Hepatocyte (in vitro differentiated cells): ENCODE results near the gene CDK5R2. TPM values are rescaled to one million over a fixed set of nuclear protein-coding genes. Genes with fewer than 3 reads are reported as not detected.
A peak's percentile ranks its signal among the peaks of the same experiment; 100 is the strongest.

Source experiments
- DNase-seq: peaks from one replicate; pipeline ENCODE4 v3.0.0-alpha.2; 2016; ENCODE audit warnings: low spot score
- H2AFZ ChIP-seq: fragments of 200-600 bp; sonication (generic); 2 replicates; pipeline ENCODE4 v1.6.0; 2016; ENCODE audit warnings: antibody characterized with exemption, mild to moderate bottlenecking
- H3K27ac ChIP-seq: fragments of 200-600 bp; sonication (generic); 2 replicates; pipeline ENCODE4 v1.5.1; 2016; ENCODE audit warnings: mild to moderate bottlenecking
- H3K27me3 ChIP-seq: fragments of 200-600 bp; sonication (generic); 2 replicates; pipeline ENCODE4 v1.6.1; 2016
- H3K36me3 ChIP-seq: fragments of 200-600 bp; sonication (generic); replicated peaks from 2 replicates; pipeline ENCODE4 v1.5.1; 2016; ENCODE audit warnings: low read depth; ENCODE audit not compliant: insufficient read depth
- H3K4me1 ChIP-seq: fragments of 200-600 bp; sonication (generic); 2 replicates; pipeline ENCODE4 v1.5.1; 2016; ENCODE audit warnings: mild to moderate bottlenecking, moderate library complexity; ENCODE audit not compliant: insufficient read depth
- H3K4me2 ChIP-seq: fragments of 200-600 bp; sonication (generic); 2 replicates; pipeline ENCODE4 v1.6.0; 2016
- H3K4me3 ChIP-seq: fragments of 200-600 bp; sonication (generic); 2 replicates; pipeline ENCODE4 v1.5.1; 2016; ENCODE audit warnings: mild to moderate bottlenecking
- H3K79me2 ChIP-seq: fragments of 200-600 bp; sonication (generic); 2 replicates; pipeline ENCODE4 v1.6.0; 2017; ENCODE audit warnings: mild to moderate bottlenecking
- H3K9me2 ChIP-seq: fragments of 200-600 bp; sonication (generic); replicated peaks from 2 replicates; pipeline ENCODE4 v1.6.0; 2017; ENCODE audit warnings: mild to moderate bottlenecking; ENCODE audit not compliant: insufficient read depth
- H3K9me3 ChIP-seq: fragments of 200-600 bp; sonication (generic); 2 replicates; pipeline ENCODE4 v1.5.1; 2016; ENCODE audit warnings: low read depth, mild to moderate bottlenecking
- H4K20me1 ChIP-seq: fragments of 200-600 bp; sonication (generic); 2 replicates; pipeline ENCODE4 v1.6.0; 2016; ENCODE audit warnings: mild to moderate bottlenecking; ENCODE audit not compliant: insufficient read depth, poor library complexity, severe bottlenecking
- CTCF ChIP-seq: fragments of 200-600 bp; sonication (generic); IDR thresholded peaks from 2 replicates; pipeline ENCODE4 v1.5.1; 2016; ENCODE audit warnings: antibody characterized with exemption, mild to moderate bottlenecking; ENCODE audit not compliant: poor library complexity
- EZH2 ChIP-seq: fragments of 200-600 bp; sonication (generic); IDR thresholded peaks from 2 replicates; pipeline ENCODE4 v1.6.1; 2016; ENCODE audit warnings: antibody characterized with exemption, mild to moderate bottlenecking, borderline replicate concordance
- EZH2phosphoT487 ChIP-seq: fragments of 200-600 bp; sonication (generic); IDR thresholded peaks from one replicate; pipeline ENCODE4 v1.6.1; 2018; ENCODE audit warnings: antibody characterized with exemption, mild to moderate bottlenecking, low read depth, moderate library complexity; ENCODE audit not compliant: unreplicated experiment, severe bottlenecking
- WGBS: methylation state at CpG from one replicate; pipeline ENCODE4 v1.1.6; 2016; ENCODE audit warnings: low lambda C conversion rate; ENCODE audit errors: missing lambda C conversion rate; 5-methylcytosine and 5-hydroxymethylcytosine counted together
- polyA plus RNA-seq: library from polyadenylated mRNA; unstranded; fragments of >200 nt; fragmentation: Nextera tagmentation; extraction: Ambion mirVana; gene quantifications from 2 replicates; pipeline ENCODE4 v1.2.1, GENCODE V29; 2016
- total RNA-seq: library from RNA; depleted of rRNA; stranded (reverse); fragments of >200 nt; gene quantifications from 2 replicates; pipeline ENCODE4 v1.2.3, GENCODE V29; 2014

CDK5R2 gene
- total and polyA plus RNA-seq, 2 experiments from 2014 or later: 0.37 TPM; not detected in 1

- H3K4me3 ChIP-seq: no peak overlapping the region
- peaks cover 12% of the 10 kb centered on the region for H3K4me1 ChIP-seq
- H3K27ac ChIP-seq: no peak overlapping the region
- H3K9me2 ChIP-seq: no peaks in the 10 kb centered on the region
- no peak for DNase-seq
- no peak overlapping the region for H2AFZ ChIP-seq
- H4K20me1 ChIP-seq: no peaks in the 10 kb centered on the region
- no peaks in the 10 kb centered on the region for H3K79me2 ChIP-seq
- no peak for TF ChIP-seq CTCF
- TF ChIP-seq EZH2: no peak
- H3K36me3 ChIP-seq: no peaks in the 10 kb centered on the region
- WGBS: 21% methylated on average over 5 of the region's 6 CpGs
- H3K27me3 ChIP-seq: peaks cover 99% of the 10 kb centered on the region
- H3K4me2 ChIP-seq: no peak overlapping the region
- no peaks in the 10 kb centered on the region for H3K9me3 ChIP-seq
Measured at GRCh38 chr2:218990612-218991011, 31.1 kb downstream of the CDK5R2 start.

- peaks cover 12% of the 10 kb centered on the region for H3K4me1 ChIP-seq
- peak; percentile 53 for DNase-seq
- H3K9me2 ChIP-seq: no peaks in the 10 kb centered on the region
- H3K4me2 ChIP-seq: no peak overlapping the region
- H3K36me3 ChIP-seq: no peaks in the 10 kb centered on the region
- H3K79me2 ChIP-seq: no peaks in the 10 kb centered on the region
- H3K9me3 ChIP-seq: no peaks in the 10 kb centered on the region
- H3K27ac ChIP-seq: no peak overlapping the region
- H4K20me1 ChIP-seq: no peaks in the 10 kb centered on the region
- TF ChIP-seq EZH2 (peak; percentile 41), EZH2phosphoT487 (no peak), CTCF (no peak)
- H2AFZ ChIP-seq: no peak overlapping the region
- 9% methylated on average over 13 of the region's 13 CpGs for WGBS
- peaks cover 96% of the 10 kb centered on the region for H3K27me3 ChIP-seq
- no peak overlapping the region for H3K4me3 ChIP-seq
Measured at GRCh38 chr2:218991674-218992168, 32.3 kb downstream of the CDK5R2 start.

- Histone ChIP-seq H4K20me1 (no peaks in the 10 kb centered on the region), H3K9me3 (no peaks in the 10 kb centered on the region), H3K79me2 (no peaks in the 10 kb centered on the region), H3K27ac (no peak overlapping the region), H3K4me1 (peaks cover 12% of the 10 kb centered on the region), H2AFZ (no peak overlapping the region), H3K9me2 (no peaks in the 10 kb centered on the region), H3K36me3 (no peaks in the 10 kb centered on the region), H3K27me3 (peaks cover 91% of the 10 kb centered on the region), H3K4me2 (no peak overlapping the region), H3K4me3 (no peak overlapping the region)
- WGBS: 36% methylated on average over 7 of the region's 7 CpGs
- no peak for DNase-seq
- TF ChIP-seq EZH2phosphoT487: no peak
- TF ChIP-seq CTCF: no peak
- TF ChIP-seq EZH2: no peak
Measured at GRCh38 chr2:218992196-218992595, 32.7 kb downstream of the CDK5R2 start.

GRCh38 chr2:218992703-218993344 lies 33.4 kb downstream of the CDK5R2 start:
- no peak overlapping the region for H3K4me3 ChIP-seq
- peak overlapping the region; percentile 92 for H3K4me2 ChIP-seq
- TF ChIP-seq EZH2phosphoT487 (no peak), CTCF (no peak), EZH2 (no peak)

More at GRCh38 chr2:218992703-218993344, 33.4 kb downstream of the CDK5R2 start:
- Histone ChIP-seq H3K79me2 (no peaks in the 10 kb centered on the region), H2AFZ (no peak overlapping the region), H3K9me2 (no peaks in the 10 kb centered on the region), H3K36me3 (no peaks in the 10 kb centered on the region), H3K9me3 (no peaks in the 10 kb centered on the region), H3K27me3 (peaks cover 90% of the 10 kb centered on the region), H3K4me1 (peaks cover 12% of the 10 kb centered on the region), H3K27ac (no peak overlapping the region), H4K20me1 (no peaks in the 10 kb centered on the region)
- DNase-seq: peak; percentile 40
- 8% methylated on average over 41 of the region's 44 CpGs for WGBS
